ENCODE data around the gene DELE1. TPM values are rescaled to one million over a fixed set of nuclear protein-coding genes. Genes with fewer than 3 reads are reported as not detected.

Gene DELE1
- polyA plus RNA-seq, 1 donor from 2014 or later, result 49.6 TPM

DNA sequence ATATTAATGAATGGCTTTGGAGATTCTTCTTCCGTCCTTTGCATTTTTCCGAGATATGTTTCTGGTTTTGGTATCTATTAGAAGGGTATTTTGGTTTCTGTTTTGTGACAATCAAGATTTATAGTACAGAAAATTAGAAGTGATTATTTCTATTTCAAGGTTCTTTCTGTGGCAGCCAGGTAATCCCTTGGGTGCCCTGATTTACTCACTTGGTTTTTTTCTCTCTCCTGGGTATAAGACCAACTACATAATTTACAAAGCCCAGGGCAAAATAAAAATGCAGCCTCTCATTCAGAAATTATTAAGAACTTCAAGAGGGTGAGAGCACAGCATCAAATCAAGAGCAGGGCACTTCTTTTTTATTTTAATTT is 43.3 kb downstream of the DELE1 start:
- no peaks in the 10 kb centered on the region for H3K27me3 ChIP-seq (ENCODE audit: insufficient read depth, low read depth, low read length)
- H4K20me1 ChIP-seq (ENCODE audit: insufficient read depth), result no peaks in the 10 kb centered on the region
- peaks cover 16% of the 10 kb centered on the region for H3K79me2 ChIP-seq (replicated peaks; ENCODE audit: insufficient read depth, low read length)
- H3K4me3 ChIP-seq (ENCODE audit: low read length), result no peak overlapping the region
- H3K4me2 ChIP-seq (ENCODE audit: low read length), result no peak overlapping the region
- no peak for TF ChIP-seq EZH2 (IDR thresholded peaks at IDR 0.05; ENCODE audit: borderline replicate concordance, insufficient read depth, low read length, poor library complexity, severe bottlenecking)
- TF ChIP-seq EP300 (conservative IDR thresholded peaks at IDR 0.05; ENCODE audit: poor library complexity, severe bottlenecking), result no peak
- TF ChIP-seq POLR2AphosphoS5 (IDR thresholded peaks at IDR 0.05), result no peak
- no peak for TF ChIP-seq TAF1 (IDR thresholded peaks at IDR 0.05; ENCODE audit: low read depth)
- TF ChIP-seq REST (IDR thresholded peaks at IDR 0.05; ENCODE audit: borderline replicate concordance), result no peak
- TF ChIP-seq CTCF (IDR thresholded peaks at IDR 0.05; ENCODE audit: poor library complexity, severe bottlenecking), result no peak
- TF ChIP-seq MXI1 (conservative IDR thresholded peaks at IDR 0.05; ENCODE audit: poor library complexity, severe bottlenecking), result no peak
- no peak for TF ChIP-seq SMC3 (conservative IDR thresholded peaks at IDR 0.05; ENCODE audit: poor library complexity)
- TF ChIP-seq RAD21 (conservative IDR thresholded peaks at IDR 0.05), result no peak
- H3K9me3 ChIP-seq (ENCODE audit: low read length), result no peaks in the 10 kb centered on the region
- no peak overlapping the region for H2AFZ ChIP-seq (ENCODE audit: low read depth, low read length)
- peaks cover 8% of the 10 kb centered on the region for H3F3A ChIP-seq (ENCODE audit: insufficient read depth, low read length, poor library complexity, severe bottlenecking)
- H3K9ac ChIP-seq (ENCODE audit: low read length), result no peak overlapping the region
- no peaks in the 10 kb centered on the region for H3K36me3 ChIP-seq (ENCODE audit: insufficient read depth, low read length)
- H3K9me2 ChIP-seq (ENCODE audit: insufficient read depth, low read length), result no peaks in the 10 kb centered on the region
- H3K27ac ChIP-seq (ENCODE audit: low read length), result no peak overlapping the region

DNA sequence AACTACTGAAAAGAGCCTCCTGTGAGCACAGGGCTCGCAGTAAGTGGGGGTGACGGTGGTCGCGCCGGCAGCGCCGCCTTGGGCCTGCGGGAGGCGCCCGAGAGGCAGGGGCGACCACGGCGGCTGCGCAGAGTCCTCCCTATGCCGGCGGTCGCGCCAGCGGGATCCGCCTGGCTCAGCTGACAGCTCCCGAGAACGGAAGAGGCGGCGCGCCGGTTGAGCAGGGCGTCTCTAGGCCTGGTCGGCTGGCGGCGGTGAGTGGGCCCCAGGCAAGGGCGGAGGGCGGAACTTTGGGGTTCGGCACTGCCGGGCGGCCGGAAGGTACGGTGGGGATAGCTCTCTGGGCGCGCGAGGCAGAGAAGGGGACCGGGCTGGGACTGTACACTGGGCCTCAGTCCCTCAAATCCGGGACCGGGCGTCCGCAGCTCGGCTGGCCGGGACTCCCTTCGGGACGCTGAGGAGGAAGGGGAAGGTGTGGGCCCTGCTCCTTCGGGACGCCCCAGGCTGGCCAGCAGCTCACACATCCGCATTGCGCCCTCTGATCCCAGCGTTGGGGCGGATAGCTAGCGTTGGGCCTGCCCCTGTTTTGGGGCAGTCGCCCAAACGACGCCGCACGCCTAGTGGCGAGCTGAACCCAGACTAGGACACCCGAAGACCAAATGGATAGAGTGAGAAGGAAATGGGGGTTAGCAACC is 45.4 kb downstream of the DELE1 start, which contains the start of gene RNF14:
Gene RNF14 (plus strand): TSS at position 192 of the 695 bp plus-strand sequence. CDS start 4,484 bp downstream, outside the sequence.
- H3K4me2 ChIP-seq (ENCODE audit: low read length), result peak within 1 kb of the TSS; percentile 77
- no peaks in the 10 kb centered on the region for H4K20me1 ChIP-seq (ENCODE audit: insufficient read depth)
- peak within 1 kb of the TSS; percentile 91 for H3K9ac ChIP-seq (ENCODE audit: low read length)
- no peaks in the 10 kb centered on the region for H3K36me3 ChIP-seq (ENCODE audit: insufficient read depth, low read length)
- H3K9me2 ChIP-seq (ENCODE audit: insufficient read depth, low read length), result no peaks in the 10 kb centered on the region
- H3K9me3 ChIP-seq (ENCODE audit: low read length), result no peaks in the 10 kb centered on the region
- H2AFZ ChIP-seq (ENCODE audit: low read depth, low read length), result peak within 1 kb of the TSS; percentile 85
- H3F3A ChIP-seq (ENCODE audit: insufficient read depth, low read length, poor library complexity, severe bottlenecking), result peaks cover 2% of the 10 kb centered on the region
- peak within 1 kb of the TSS; percentile 87 for H3K27ac ChIP-seq (ENCODE audit: low read length)
- H3K4me3 ChIP-seq (ENCODE audit: low read length), result peak within 1 kb of the TSS; percentile 92
- H3K79me2 ChIP-seq (replicated peaks; ENCODE audit: insufficient read depth, low read length), result peaks cover 16% of the 10 kb centered on the region
- H3K27me3 ChIP-seq (ENCODE audit: insufficient read depth, low read depth, low read length), result no peaks in the 10 kb centered on the region
- TF ChIP-seq REST (IDR thresholded peaks at IDR 0.05; ENCODE audit: borderline replicate concordance) (peak; percentile 77), EZH2 (IDR thresholded peaks at IDR 0.05; ENCODE audit: borderline replicate concordance, insufficient read depth, low read length, poor library complexity, severe bottlenecking) (no peak), EP300 (conservative IDR thresholded peaks at IDR 0.05; ENCODE audit: poor library complexity, severe bottlenecking) (peak; percentile 38), TAF1 (IDR thresholded peaks at IDR 0.05; ENCODE audit: low read depth) (peak; percentile 13), RAD21 (conservative IDR thresholded peaks at IDR 0.05) (peak; percentile 57), SMC3 (conservative IDR thresholded peaks at IDR 0.05; ENCODE audit: poor library complexity) (peak; percentile 77), POLR2AphosphoS5 (IDR thresholded peaks at IDR 0.05) (peak; percentile 96), CTCF (IDR thresholded peaks at IDR 0.05; ENCODE audit: poor library complexity, severe bottlenecking) (peak; percentile 99), MXI1 (conservative IDR thresholded peaks at IDR 0.05; ENCODE audit: poor library complexity, severe bottlenecking) (peak; percentile 79)

Measured in neural cell (in vitro differentiated cells).